Measurements from ENCODE around the gene PNPLA6. TPM values are rescaled to one million over a fixed set of nuclear protein-coding genes. Genes with fewer than 3 reads are reported as not detected.

Gene PNPLA6
- total and polyA plus RNA-seq, 2 of the 8 experiments (the other 6 are each of a cell fraction or from before 2014, with no cell fraction given), result 55.1 to 121 TPM

DNA sequence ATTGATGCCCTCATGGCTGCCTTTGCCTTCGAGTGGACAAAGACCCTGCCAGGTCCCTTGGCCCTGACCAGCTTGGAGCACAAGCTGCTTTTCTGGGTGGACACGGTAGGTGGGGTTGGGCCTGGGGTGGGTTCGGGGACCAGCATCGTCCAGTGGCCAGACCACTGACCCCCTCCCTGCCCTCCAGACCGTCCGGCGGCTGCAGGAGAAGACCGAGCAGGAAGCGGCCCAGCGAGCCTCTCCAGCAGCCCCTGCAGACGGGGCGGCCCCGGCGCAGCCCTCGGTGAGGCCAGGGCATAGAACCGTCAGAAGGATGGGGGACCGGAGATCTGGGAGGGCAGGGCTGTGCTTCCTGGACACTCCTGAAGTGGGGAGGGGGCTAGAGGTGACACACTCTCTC lies 70.8 kb downstream of the PNPLA6 start:
- Histone ChIP-seq H3K27me3 (replicated peaks in 1 of 4; ENCODE audit: control insufficient read depth in 3 of 4, extremely low read depth in 1 of 4, insufficient read depth in 3 of 4, low read length in 3 of 4) (no peaks in the 10 kb centered on the region), H3K4ac (replicated peaks; ENCODE audit: insufficient read length, low read depth, low read length) (no peak overlapping the region), H2BK20ac (ENCODE audit: low read length) (no peak overlapping the region), H3K14ac (ENCODE audit: insufficient read length) (no peak overlapping the region), H3K9me3 (ENCODE audit: insufficient read depth in 2 of 2, low read depth in 1 of 2, low read length in 1 of 2) (no peaks in the 10 kb centered on the region), H2AFZ (ENCODE audit: low read length) (no peak overlapping the region), H2BK120ac (replicated peaks; ENCODE audit: low read depth, low read length) (no peak overlapping the region), H3K36me3 (ENCODE audit: control insufficient read depth in 2 of 4, insufficient read depth in 4 of 4, low read length in 3 of 4) (peaks cover 2 to 16% (median 8%) of the 10 kb centered on the region in 4 experiments; a peak in 5 of 8 replicates), H2BK5ac (ENCODE audit: low read depth, low read length) (no peak overlapping the region), H2AK5ac (ENCODE audit: low read depth, low read length) (no peak overlapping the region), H3K79me2 (ENCODE audit: control insufficient read depth in 1 of 2, insufficient read depth in 2 of 2, low read length in 2 of 2) (peaks cover 0 to 5% of the 10 kb centered on the region in 2 experiments; a peak in 2 of 4 replicates), H4K8ac (ENCODE audit: extremely low read depth, insufficient read depth, low read length) (no peak overlapping the region), H4K5ac (ENCODE audit: insufficient read length, low read depth, low read length) (no peak overlapping the region), H2BK12ac (ENCODE audit: low read depth, low read length) (no peak overlapping the region), H4K91ac (replicated peaks; ENCODE audit: insufficient read length, low read length) (no peak overlapping the region), H2BK15ac (ENCODE audit: low read length) (no peak overlapping the region), H3K4me2 (ENCODE audit: insufficient read depth in 1 of 2, low read depth in 2 of 2, low read length in 2 of 2) (no peak overlapping the region), H3K23ac (ENCODE audit: insufficient read length) (no peak overlapping the region), H3K23me2 (ENCODE audit: low read depth, low read length) (no peaks in the 10 kb centered on the region), H3K9ac (replicated peaks in 1 of 4; ENCODE audit: extremely low read depth in 1 of 4, low read depth in 3 of 4, low read length in 3 of 4) (no peak overlapping the region), H3K56ac (replicated peaks; ENCODE audit: insufficient read length, low read depth, low read length) (no peak overlapping the region), H3K18ac (ENCODE audit: extremely low read depth, low read length) (no peak overlapping the region), H3K79me1 (ENCODE audit: low read depth, low read length) (peaks cover 2% of the 10 kb centered on the region), H3K27ac (ENCODE audit: low read depth, low read length) (no peak overlapping the region), H4K20me1 (replicated peaks in 1 of 2; ENCODE audit: control insufficient read depth in 1 of 2, insufficient read depth in 2 of 2, low read length in 2 of 2) (peaks cover 3 to 22% of the 10 kb centered on the region in 2 experiments), H3K4me3 (ENCODE audit: extremely low read depth in 1 of 4, insufficient read depth in 2 of 4, low read depth in 3 of 4, low read length in 4 of 4) (no peak overlapping the region), H3K4me1 (replicated peaks in 1 of 4; ENCODE audit: control insufficient read depth in 3 of 4, insufficient read depth in 4 of 4, low read length in 3 of 4) (no peaks in the 10 kb centered on the region; a peak in 3 of 7 replicates)
- FAIRE-seq (no peak), DNase-seq (ENCODE audit: low read depth in 1 of 2, low spot score in 2 of 2) (no peak)
- ChIA-PET CTCF (ENCODE audit: partially characterized antibody) (interaction anchor here (0.9 to 1.7 kb wide), 2 partner anchors 11 to 38 kb away, joined by 3 to 6 read pairs; no protein-coding TSS in a partner anchor), POLR2A (ENCODE audit: partially characterized antibody) (interaction anchor here (0.6 to 6.2 kb wide), 5 partner anchors 11 to 29 kb away, joined by 3 to 29 read pairs (median 4); no protein-coding TSS in a partner anchor)
- WGBS, 2 experiments (ENCODE audit: extremely low coverage in 1 of 2, insufficient coverage in 1 of 2, insufficient read length in 1 of 2, insufficient replicate concordance in 2 of 2, low coverage in 1 of 2, low lambda C conversion rate in 2 of 2, missing lambda C conversion rate in 1 of 2), result 92% methylated on average over 12 of the region's 17 CpGs; no CpG with 5 or more reads in 1 of the 2 experiments
- TF ChIP-seq TCF12 (IDR thresholded peaks at IDR 0.05; ENCODE audit: low read depth, low read length), result no peak
- no peak for TF ChIP-seq MAFK (IDR thresholded peaks at IDR 0.05; ENCODE audit: low read depth, low read length)
- TF ChIP-seq, protein P1, sequence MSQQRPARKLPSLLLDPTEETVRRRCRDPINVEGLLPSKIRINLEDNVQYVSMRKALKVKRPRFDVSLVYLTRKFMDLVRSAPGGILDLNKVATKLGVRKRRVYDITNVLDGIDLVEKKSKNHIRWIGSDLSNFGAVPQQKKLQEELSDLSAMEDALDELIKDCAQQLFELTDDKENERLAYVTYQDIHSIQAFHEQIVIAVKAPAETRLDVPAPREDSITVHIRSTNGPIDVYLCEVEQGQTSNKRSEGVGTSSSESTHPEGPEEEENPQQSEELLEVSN (IDR thresholded peaks at IDR 0.05), result no peak
- TF ChIP-seq BACH1 (IDR thresholded peaks at IDR 0.05; ENCODE audit: low read length), result no peak
- TF ChIP-seq SIRT6 (IDR thresholded peaks at IDR 0.05; ENCODE audit: low read length), result no peak
- no peak for TF ChIP-seq CTBP2 (IDR thresholded peaks at IDR 0.05; ENCODE audit: borderline replicate concordance, insufficient read depth, insufficient read length, low read length)
- TF ChIP-seq CEBPB (IDR thresholded peaks at IDR 0.05; ENCODE audit: low read depth, low read length), result no peak
- no peak for TF ChIP-seq SP1 (IDR thresholded peaks at IDR 0.05; ENCODE audit: low read depth, low read length)
- no peak for TF ChIP-seq FOSL1 (IDR thresholded peaks at IDR 0.05; ENCODE audit: insufficient read depth, low read depth, low read length)
- no peak for TF ChIP-seq SIN3A (conservative IDR thresholded peaks at IDR 0.05 in 1 of 2, IDR thresholded peaks at IDR 0.05 in 1 of 2; ENCODE audit: low read depth in 1 of 2, low read length in 2 of 2)

Measured in H1 (cell line).